Activated CD8-positive, alpha-beta memory T cell treated with anti-CD3 and anti-CD28 coated beads for 4 hours (primary cell): Measurements from ENCODE around the gene AMOTL2.

ENCODE experiments used
- DNase-seq, 2 donors: peaks; one replicate each; pipeline ENCODE4 v3.0.0-alpha.2; 2020; ENCODE audit warnings: low read depth in 2 of 2

Gene AMOTL2

GRCh38 chr3:134352031-134352671, 22.1 kb downstream of the AMOTL2 start:
- no peak for DNase-seq

GRCh38 chr3:134351427-134351826, 22.8 kb downstream of the AMOTL2 start:
- DNase-seq: no peak

DNA sequence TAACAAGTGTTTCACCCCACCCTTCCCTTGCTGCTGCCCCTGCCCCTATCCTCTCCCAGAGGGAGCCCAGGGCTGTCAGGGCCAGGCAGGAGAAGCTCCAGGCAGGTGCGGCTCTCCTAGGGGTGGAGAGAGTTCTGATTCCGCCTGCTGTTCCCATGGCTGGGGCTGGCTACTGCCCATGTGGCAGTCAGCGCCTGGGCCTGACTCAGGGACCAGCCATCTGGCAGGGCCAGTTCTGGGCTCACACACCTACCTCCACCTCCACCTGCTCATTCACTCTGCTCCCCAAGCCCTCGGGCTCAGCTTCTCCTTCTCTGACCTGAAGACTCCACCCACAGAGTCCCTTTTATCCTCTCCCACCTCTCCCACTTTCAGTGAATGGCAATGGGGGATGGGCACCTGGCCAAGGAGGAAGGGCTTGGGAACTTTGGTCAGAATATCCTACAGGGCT, 23.4 kb downstream of the AMOTL2 start:
- no peak for DNase-seq

DNA sequence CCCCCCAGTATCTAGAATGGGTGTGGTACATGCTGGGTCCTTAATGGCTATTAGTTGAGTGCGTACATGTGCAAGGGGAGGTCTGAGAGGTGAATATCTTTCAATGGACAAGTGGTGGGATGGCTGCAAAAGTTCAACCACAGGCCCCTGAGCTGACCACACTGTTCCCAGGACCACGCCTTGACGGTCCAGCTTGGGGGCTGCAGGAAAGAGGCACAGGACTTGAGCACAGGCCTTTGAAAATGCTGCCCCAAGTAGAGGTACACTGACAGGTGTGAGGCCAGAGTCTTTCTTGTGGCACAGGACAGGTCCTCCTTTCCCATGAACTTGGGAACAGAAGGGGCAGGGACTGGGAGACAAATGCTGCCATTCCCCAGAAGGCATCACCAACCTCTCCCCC, 24.0 kb downstream of the AMOTL2 start:
- DNase-seq: no peak

DNA sequence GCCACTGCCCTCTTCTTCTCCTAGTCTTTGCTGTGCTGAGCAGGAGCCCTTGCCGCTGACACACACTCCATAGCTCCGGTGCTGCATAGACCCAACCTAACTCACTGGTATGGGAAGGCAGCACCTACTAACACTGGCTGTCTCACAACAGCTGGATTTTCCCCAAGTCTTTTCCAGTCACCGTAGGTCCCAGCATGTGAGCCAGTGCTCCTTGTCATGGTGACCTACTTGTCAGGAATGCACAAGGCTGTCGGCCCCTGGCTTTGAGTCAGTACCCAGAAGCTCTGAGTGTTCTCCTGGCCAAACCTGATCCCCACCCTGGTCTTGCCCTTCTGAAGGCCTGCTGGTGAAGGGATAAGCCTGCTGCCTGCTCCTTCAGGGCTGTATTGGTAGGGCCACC, 25.7 kb downstream of the AMOTL2 start:
- DNase-seq: no peak

GRCh38 chr3:134347551-134347950, 26.7 kb downstream of the AMOTL2 start:
- DNase-seq: no peak

DNA sequence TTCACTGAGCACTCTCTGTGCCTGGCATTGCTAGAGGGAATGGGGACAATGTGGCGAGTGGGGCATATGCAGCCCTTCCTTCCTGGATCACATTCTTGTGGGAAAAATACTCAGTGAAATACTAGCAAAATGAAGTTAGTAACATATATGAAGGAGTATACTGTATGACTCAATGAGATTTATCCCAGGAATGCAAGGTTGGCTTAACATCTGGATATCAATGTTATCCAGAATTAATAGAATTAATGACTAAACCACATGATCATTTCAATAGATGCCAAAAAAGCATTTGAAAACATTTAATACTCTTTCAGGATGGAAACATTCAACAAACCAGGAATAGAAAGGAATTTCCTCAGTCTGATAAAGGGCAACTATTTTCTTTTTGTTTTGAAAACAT, 27.5 kb downstream of the AMOTL2 start:
- no peak for DNase-seq

DNA sequence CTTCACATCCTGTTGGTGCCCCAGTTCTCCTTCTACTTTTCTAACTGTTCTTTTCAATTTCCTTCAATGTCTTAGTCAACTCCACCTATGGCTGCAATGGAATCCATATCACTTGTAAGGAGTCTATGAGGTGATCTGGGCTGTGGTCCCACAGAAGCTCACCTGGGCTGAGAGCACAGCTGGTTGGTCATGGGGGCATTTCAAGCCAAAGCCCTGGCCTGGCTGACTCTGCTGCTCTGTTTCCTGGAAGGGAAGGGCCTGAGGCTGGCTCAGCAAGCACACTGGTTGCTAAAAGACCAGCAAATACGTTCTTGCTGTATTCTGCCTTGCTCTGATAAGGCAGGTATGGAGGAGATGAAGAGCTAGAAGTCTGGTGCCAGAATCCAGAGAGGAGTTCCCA, 29.0 kb downstream of the AMOTL2 start:
- DNase-seq: no peak

GRCh38 chr3:134344560-134344959, 29.7 kb downstream of the AMOTL2 start:
- DNase-seq: no peak

DNA sequence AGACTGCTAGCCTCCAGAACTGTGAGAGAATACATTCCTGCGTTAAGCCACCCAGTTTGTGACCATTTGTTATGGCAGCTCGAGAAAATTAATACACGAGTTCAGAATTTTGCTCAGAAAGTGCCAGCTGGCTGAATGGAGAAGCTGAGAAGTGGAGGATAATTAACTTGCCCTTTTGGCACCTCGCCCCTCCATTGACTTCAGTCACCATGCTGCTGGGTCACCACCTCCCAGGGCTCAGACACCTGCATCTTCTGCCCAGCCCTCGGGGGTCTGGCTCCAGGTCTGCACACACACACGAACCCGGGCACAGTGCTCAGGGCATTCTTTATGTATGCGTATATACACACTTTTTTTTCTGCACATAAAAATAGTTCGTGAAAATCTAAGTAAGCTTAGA, 32.0 kb downstream of the AMOTL2 start:
- no peak for DNase-seq

DNA sequence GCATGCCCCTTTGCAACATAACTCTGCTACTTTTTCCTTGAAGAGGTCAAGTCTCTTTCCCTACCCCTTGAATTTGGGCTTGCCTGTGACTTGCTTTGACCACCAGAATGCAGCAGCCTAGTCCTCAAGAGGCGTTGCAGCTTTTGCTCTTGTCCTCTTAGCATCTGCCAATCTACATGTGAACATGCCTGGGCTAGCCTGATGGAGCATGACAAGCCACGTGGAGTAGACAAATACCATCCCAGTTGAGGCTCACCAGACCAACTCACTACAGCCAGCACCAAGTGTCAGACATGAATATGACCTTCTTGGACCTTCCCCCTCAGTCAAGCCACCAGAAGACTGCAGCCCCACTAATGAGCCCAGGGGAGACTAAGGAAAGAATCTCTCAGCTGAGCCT, 32.9 kb downstream of the AMOTL2 start:
- no peak for DNase-seq

- no peak for DNase-seq
These were observed 33.3 kb downstream of the AMOTL2 start for GRCh38 chr3:134340982-134341365.

- no peak for DNase-seq
These were observed 33.8 kb downstream of the AMOTL2 start for GRCh38 chr3:134340362-134340981.

DNA sequence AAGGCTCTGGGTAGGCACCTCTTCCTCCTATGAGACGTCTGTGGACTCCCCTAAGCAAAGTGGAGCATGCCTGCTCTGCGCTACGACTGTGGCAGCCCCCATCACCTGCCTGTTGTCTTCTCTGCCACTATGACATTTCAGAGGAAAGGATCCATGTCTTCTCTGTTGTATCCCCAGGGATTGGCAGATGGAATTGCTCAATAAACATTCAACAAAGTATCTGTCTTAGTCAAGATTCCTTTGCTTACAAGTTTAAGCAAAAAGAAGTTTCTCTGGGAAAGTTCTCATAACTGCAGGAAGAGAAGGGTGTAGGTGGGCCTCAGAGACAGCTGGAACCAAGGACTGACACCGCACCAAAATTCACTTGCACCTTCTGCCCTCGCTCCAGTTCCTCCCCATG, 34.3 kb downstream of the AMOTL2 start:
- DNase-seq: no peak

DNA sequence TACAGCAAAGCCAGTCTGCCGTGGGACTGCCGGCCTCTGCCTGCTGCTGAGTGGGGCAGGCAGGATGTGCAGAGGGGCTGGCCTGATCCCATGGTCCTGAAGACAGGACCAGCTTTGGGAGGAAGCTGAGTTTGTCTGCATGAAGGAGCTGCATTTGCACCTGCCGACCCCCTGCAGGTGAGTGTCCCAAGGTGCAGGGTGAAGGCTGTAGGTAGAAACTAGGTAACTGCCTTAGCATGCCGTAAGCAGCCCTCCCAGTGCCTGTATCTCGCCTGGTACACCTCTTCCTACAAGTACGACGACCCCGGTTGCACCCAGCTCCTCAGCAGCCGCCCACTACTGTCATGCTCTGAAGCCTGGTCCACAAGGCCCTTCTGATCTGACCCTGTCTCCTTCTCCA, 34.9 kb downstream of the AMOTL2 start:
- DNase-seq: no peak

DNA sequence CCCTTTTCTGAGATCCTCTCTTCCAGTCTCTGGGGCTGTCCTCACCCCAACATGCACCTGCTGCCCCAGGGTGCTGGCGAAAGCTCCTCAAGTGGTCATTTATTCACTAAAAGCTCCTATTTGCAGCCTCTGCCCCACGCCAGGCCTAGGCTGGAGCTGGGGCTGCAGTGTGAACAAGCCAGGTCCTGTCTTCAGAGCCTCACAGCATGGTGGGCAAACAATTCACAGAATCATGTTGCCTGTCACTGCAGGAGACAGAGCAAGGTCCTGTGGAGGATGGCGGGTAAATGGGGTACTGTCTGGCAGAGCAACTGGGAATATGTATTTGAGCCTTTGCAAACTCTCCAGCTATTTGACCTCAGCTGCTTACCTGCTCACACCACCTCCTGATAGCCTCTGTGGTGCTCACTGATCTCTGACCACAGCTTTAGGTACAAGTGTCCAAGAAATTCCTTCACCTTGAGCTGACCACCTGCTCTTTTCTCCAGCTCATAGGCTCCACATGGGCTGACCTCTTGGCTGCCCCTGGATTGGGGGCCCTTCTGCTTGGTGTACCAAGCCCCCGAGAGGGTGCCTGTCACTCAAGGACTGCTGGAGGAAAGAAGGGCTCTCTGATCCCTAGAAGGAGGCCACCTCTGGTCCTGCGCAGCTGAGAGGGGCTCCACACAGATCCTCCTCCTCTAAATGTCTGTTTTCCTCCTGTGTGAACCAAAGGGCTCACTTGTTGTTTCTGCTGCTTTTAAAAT, 35.6 kb downstream of the AMOTL2 start:
- no peak for DNase-seq

DNA sequence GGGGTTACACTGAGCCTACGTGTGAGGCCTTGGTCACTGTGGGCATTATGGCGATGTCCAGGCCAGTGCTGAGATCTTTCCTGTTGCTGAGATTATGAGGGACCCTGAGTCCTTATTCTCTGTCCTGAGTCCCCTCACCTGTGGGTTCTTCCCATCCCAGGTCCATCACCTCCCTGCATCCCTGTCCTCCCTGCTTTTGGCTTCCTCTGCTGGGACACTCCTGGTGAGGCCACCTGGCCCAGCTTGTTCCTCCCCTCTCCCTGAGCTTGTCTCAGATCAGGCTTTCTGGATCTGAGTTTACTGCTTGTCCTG, 36.1 kb downstream of the AMOTL2 start:
- DNase-seq: no peak

DNA sequence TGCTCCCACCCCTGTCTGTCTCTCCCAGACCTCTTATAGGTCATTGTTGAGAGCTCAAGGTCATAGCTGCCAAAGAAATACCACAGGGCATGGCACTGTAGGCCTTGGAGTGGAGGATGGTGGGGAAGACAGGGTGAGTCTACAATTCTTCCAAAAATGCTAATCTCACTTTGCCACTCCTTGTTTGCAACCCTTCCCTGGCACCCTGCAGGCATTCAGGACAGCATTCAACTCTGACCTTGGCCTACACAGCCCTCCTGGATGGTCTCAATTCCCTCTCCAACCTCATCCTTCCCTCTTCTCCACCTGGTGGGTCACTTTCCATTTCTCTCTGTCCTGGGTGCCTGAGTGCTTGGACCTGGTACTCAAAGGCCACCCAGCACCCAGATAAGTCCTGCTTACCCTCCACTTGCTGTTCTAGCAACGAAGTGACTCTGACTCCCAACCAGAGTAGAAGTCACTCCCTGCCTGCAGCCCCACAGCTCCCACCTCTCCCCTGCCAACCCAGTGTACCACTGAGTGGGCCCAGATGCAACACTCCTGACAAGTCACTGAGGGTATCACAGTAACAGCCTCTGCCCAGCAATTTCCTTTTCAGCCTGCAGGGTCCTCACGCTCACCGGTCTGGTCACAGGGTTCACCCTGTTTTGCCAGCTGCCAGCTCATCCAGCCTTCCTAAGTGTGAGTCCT, 36.6 kb downstream of the AMOTL2 start:
- DNase-seq: no peak

DNA sequence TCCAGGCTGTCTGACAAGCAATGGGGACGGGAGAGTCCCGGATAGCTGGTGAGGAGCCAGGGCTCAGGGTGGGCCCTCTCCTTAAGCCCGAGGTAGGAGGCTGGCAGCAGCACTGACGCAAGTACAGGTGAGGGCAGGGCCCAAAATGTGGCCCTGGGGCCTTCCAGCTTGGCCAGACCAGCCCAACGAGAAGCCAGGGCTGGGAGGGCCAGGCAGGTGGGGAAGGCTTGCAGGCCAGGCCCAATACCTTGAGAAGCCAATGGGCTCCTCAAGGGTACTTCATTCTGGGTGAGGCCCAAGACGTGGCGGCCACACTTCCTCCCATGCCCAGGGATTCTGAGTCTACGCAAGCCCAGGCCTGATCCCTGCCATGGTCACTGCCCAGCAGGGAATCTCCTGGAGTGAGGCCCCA, 37.2 kb downstream of the AMOTL2 start:
- no peak for DNase-seq

DNA sequence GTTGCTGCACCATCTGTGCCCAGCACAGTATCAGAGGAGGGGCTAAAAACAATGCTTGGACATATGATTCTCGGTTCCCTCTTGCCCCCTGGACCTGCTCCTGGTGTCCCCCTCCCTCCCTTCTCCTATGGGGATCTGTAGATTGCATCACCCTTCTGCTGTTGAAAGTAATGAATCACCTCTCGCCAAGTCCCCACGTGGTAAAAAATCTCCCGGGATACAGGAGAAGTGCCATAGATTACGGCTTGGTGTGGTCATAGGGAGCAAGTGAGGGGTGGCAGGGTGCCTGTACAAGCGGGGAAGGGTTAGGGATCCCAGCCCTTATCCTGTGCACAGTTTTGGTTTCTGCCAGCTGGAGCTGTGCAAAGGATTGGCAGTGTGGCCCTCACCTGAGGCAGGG, 37.7 kb downstream of the AMOTL2 start:
- no peak for DNase-seq

DNA sequence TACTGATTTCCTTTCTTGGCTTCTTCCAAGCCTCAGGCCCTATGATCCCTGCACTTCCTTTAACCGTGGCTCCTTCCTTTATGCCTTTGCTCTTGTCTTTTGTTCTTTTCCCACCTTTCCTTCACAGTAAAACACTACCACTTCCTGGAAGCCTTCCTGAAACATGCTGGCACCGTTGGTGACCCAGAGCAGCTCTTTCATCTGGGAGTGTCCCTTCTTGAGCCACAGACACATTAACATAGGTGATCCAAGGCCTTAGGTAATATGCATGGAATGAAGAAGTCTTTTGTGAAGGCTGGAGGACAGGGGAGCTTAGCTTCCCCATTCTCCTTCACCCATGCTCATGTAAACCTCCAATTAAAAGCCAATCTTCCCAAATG, 39.4 kb downstream of the AMOTL2 start:
- no peak for DNase-seq

GRCh38 chr3:134334231-134334900, 39.9 kb downstream of the AMOTL2 start:
- DNase-seq: no peak
